HUES6 (cell line): Measurements from ENCODE around the gene RASA4B.
"Not testable (repeated sequence)": the region's sequence is repeated elsewhere in the genome, so short reads cannot be mapped to it uniquely, and the experiment has no call there.

Experiments used
- H3K27ac ChIP-seq: 2 replicates; pipeline ENCODE4 v1.7.0; 2013; ENCODE audit warnings: low read depth, mild to moderate bottlenecking, low read length, inconsistent platforms
- H3K27me3 ChIP-seq: 2 replicates; pipeline ENCODE4 v1.6.1; 2013; ENCODE audit warnings: low read length; ENCODE audit not compliant: control insufficient read depth, insufficient read depth
- H3K36me3 ChIP-seq: 2 replicates; pipeline ENCODE4 v1.6.1; 2013; ENCODE audit warnings: low read length; ENCODE audit not compliant: control insufficient read depth, insufficient read depth
- H3K4me1 ChIP-seq: 2 replicates; pipeline ENCODE4 v1.6.1; 2013; ENCODE audit warnings: low read length; ENCODE audit not compliant: control insufficient read depth, insufficient read depth
- H3K4me3 ChIP-seq: 2 replicates; pipeline ENCODE4 v1.5.1; 2013; ENCODE audit warnings: low read depth, low read length
- H3K9ac ChIP-seq: one replicate; pipeline ENCODE4 v1.6.1; 2013; ENCODE audit warnings: mild to moderate bottlenecking, low read length
- H3K9me3 ChIP-seq: 2 replicates; pipeline ENCODE4 v1.6.1; 2013; ENCODE audit warnings: low read depth, low read length; ENCODE audit not compliant: control insufficient read depth, insufficient read depth

Gene RASA4B

GRCh38 chr7:102510575-102510974, 7.0 kb downstream of the RASA4B start:
- not testable (repeated sequence) for H3K27ac ChIP-seq, H3K4me3 ChIP-seq, H3K4me1 ChIP-seq, H3K27me3 ChIP-seq, H3K9ac ChIP-seq, H3K9me3 ChIP-seq, H3K36me3 ChIP-seq

- H3K27me3 ChIP-seq, H3K4me3 ChIP-seq, H3K9ac ChIP-seq, H3K36me3 ChIP-seq, H3K27ac ChIP-seq, H3K9me3 ChIP-seq, H3K4me1 ChIP-seq: not testable (repeated sequence)
Observed at GRCh38 chr7:102507410-102508088, 10.0 kb downstream of the RASA4B start.

GRCh38 chr7:102505298-102506185, 12.0 kb downstream of the RASA4B start:
- H3K27ac ChIP-seq, H3K9ac ChIP-seq, H3K4me3 ChIP-seq, H3K9me3 ChIP-seq, H3K27me3 ChIP-seq, H3K4me1 ChIP-seq, H3K36me3 ChIP-seq: not testable (repeated sequence)

GRCh38 chr7:102503141-102503540, 14.4 kb downstream of the RASA4B start:
- H3K27ac ChIP-seq, H3K9ac ChIP-seq, H3K4me3 ChIP-seq, H3K4me1 ChIP-seq, H3K9me3 ChIP-seq, H3K27me3 ChIP-seq, H3K36me3 ChIP-seq: not testable (repeated sequence)

GRCh38 chr7:102498321-102498720, 19.3 kb downstream of the RASA4B start:
- H3K9ac ChIP-seq, H3K4me1 ChIP-seq, H3K4me3 ChIP-seq, H3K27ac ChIP-seq, H3K27me3 ChIP-seq, H3K36me3 ChIP-seq, H3K9me3 ChIP-seq: not testable (repeated sequence)

GRCh38 chr7:102497308-102497707, 20.3 kb downstream of the RASA4B start:
- not testable (repeated sequence) for H3K9ac ChIP-seq, H3K4me3 ChIP-seq, H3K4me1 ChIP-seq, H3K36me3 ChIP-seq, H3K9me3 ChIP-seq, H3K27ac ChIP-seq, H3K27me3 ChIP-seq

GRCh38 chr7:102496861-102497260, 20.7 kb downstream of the RASA4B start:
- not testable (repeated sequence) for H3K36me3 ChIP-seq, H3K9ac ChIP-seq, H3K9me3 ChIP-seq, H3K4me1 ChIP-seq, H3K4me3 ChIP-seq, H3K27me3 ChIP-seq, H3K27ac ChIP-seq

- not testable (repeated sequence) for H3K9me3 ChIP-seq, H3K27ac ChIP-seq, H3K4me1 ChIP-seq, H3K36me3 ChIP-seq, H3K9ac ChIP-seq, H3K4me3 ChIP-seq, H3K27me3 ChIP-seq
Observed at GRCh38 chr7:102494473-102495149, 23.0 kb downstream of the RASA4B start.

- H3K4me3 ChIP-seq, H3K27me3 ChIP-seq, H3K9ac ChIP-seq, H3K4me1 ChIP-seq, H3K27ac ChIP-seq, H3K36me3 ChIP-seq, H3K9me3 ChIP-seq: not testable (repeated sequence)
Observed at GRCh38 chr7:102494026-102494425, 23.6 kb downstream of the RASA4B start.

GRCh38 chr7:102493220-102493935, 24.2 kb downstream of the RASA4B start:
- not testable (repeated sequence) for H3K9ac ChIP-seq, H3K4me3 ChIP-seq, H3K4me1 ChIP-seq, H3K27ac ChIP-seq, H3K9me3 ChIP-seq, H3K36me3 ChIP-seq, H3K27me3 ChIP-seq
